Prostate gland (tissue), 2 donors: ENCODE results near the gene TTC19. TPM values are rescaled to one million over a fixed set of nuclear protein-coding genes. Genes with fewer than 3 reads are reported as not detected.
A peak's percentile ranks its signal among the peaks of the same experiment; 100 is the strongest.

Experiments used
- DNase-seq: peaks from one replicate; pipeline ENCODE4 v3.0.0-alpha.2; 2019; ENCODE audit warnings: low spot score
- H3K27ac ChIP-seq, 2 donors: fragments of 200-600 bp; sonication (generic); 2 replicates each; pipeline ENCODE4 v1.5.1; 2017 to 2019
- H3K27me3 ChIP-seq: fragments of 200-600 bp; sonication (generic); replicated peaks from 2 replicates; pipeline ENCODE4 v1.5.1; 2019; ENCODE audit not compliant: insufficient read depth
- H3K36me3 ChIP-seq, 2 donors: fragments of 200-600 bp; sonication (generic); 1 replicate in 1 of 2; 2 replicates in 1 of 2; pipeline versions ENCODE4 v1.5.1 to v1.8.1; 2017 to 2019
- H3K4me1 ChIP-seq: fragments of 200-600 bp; sonication (generic); replicated peaks from 2 replicates; pipeline ENCODE4 v1.5.1; 2019
- H3K4me3 ChIP-seq, 2 donors: fragments of 200-600 bp; sonication (generic); 2 replicates each; pipeline ENCODE4 v1.5.1; 2017 to 2019
- H3K9me3 ChIP-seq: fragments of 200-600 bp; sonication (generic); 2 replicates; pipeline ENCODE4 v1.5.1; 2017
- POLR2A ChIP-seq: fragments of 450-650 bp; IDR thresholded peaks from one replicate; pipeline ENCODE4 v1.6.1; 2016; ENCODE audit warnings: antibody characterized with exemption, mild to moderate bottlenecking
- POLR2AphosphoS5 ChIP-seq: sonication (generic); formaldehyde crosslinking; IDR thresholded peaks from one replicate; pipeline ENCODE4 v1.6.1; 2017; ENCODE audit warnings: antibody characterized with exemption
- WGBS: methylation state at CpG from one replicate; pipeline ENCODE4 v1.1.5; 2018; 5-methylcytosine and 5-hydroxymethylcytosine counted together
- intact Hi-C: fragments of 100-400 bp; cut with DNase I; formaldehyde crosslinking; loops from one replicate; pipeline ENCODE4 v1.14.2; 2022
- total RNA-seq, 2 donors: library from RNA; depleted of rRNA; stranded (reverse); fragments of >200 nt; gene quantifications; one replicate each; pipeline ENCODE4 v1.1.0, GENCODE V29; 2016
- TF ChIP-seq, protein P1 (sequence below), 4 experiments: fragments of 200-600 bp in 2 of 4; fragments of 450-650 bp in 2 of 4; sonication (generic) in 2 of 4; IDR thresholded peaks; 1 replicate in 3 of 4; 2 replicates in 1 of 4; pipeline ENCODE4 v1.5.1; 2016 to 2019; ENCODE audit warnings: antibody characterized with exemption in 4 of 4, mild to moderate bottlenecking in 2 of 4, moderate library complexity in 2 of 4

TTC19 gene
- total RNA-seq, 2 donors from 2014 or later, result 87.9 to 100 TPM

- DNase-seq, result peak; percentile 17
- Histone ChIP-seq H3K4me1 (peaks cover 7% of the 10 kb centered on the region), H3K36me3 (peaks cover 0 to 22% of the 10 kb centered on the region in 2 donors), H3K27me3 (no peaks in the 10 kb centered on the region), H3K27ac (peak overlapping the region; percentile 92 to 97), H3K9me3 (no peaks in the 10 kb centered on the region), H3K4me3 (peak overlapping the region; percentile 63 to 84)
- WGBS, result 1% methylated on average over 30 of the region's 64 CpGs
- intact Hi-C loops, result loop anchor here (2.0 to 5.0 kb wide), 2 partner anchors 171 to 217 kb away; partner anchors contain the start of genes NCOR1 and PIGL
- TF ChIP-seq, protein P1, sequence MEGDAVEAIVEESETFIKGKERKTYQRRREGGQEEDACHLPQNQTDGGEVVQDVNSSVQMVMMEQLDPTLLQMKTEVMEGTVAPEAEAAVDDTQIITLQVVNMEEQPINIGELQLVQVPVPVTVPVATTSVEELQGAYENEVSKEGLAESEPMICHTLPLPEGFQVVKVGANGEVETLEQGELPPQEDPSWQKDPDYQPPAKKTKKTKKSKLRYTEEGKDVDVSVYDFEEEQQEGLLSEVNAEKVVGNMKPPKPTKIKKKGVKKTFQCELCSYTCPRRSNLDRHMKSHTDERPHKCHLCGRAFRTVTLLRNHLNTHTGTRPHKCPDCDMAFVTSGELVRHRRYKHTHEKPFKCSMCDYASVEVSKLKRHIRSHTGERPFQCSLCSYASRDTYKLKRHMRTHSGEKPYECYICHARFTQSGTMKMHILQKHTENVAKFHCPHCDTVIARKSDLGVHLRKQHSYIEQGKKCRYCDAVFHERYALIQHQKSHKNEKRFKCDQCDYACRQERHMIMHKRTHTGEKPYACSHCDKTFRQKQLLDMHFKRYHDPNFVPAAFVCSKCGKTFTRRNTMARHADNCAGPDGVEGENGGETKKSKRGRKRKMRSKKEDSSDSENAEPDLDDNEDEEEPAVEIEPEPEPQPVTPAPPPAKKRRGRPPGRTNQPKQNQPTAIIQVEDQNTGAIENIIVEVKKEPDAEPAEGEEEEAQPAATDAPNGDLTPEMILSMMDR (IDR thresholded peaks at IDR 0.05), result no peak
- TF ChIP-seq POLR2A, result no peak
- TF ChIP-seq POLR2AphosphoS5, result peak; percentile 15
These were observed 577 bp downstream of the TTC19 start for GRCh38 chr17:15999974-16000827.

DNA sequence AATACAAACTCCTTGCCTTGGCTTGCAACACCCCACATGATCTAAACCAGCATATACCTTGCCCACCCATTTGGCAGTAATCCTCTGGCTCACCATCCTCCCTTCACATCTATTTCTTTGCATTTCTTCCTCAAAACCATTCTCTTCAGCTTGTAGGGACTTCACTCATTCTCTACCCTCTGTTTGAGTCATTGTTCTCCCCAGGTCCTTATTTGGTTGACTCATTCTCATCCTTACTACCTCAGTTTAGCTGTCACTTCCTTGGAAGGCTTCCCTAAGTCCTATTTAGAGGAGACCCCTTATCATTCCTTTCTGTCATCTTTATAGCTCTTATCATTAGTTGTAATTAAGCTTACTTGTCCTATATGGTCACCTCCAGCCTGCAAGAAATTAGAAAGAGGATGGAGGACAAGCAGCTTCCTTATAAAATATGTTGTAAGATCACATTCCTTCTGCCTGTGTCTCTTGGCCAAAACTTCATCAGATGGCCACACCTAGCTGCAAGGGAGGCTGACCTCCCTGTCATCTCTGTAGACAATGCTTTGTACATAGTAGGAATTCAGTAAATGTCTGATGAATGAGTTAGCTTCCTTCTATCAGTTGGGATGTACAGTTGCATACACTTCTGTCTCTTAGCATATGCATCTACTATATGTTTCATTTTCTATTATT, 1.7 kb downstream of the TTC19 start:
- Histone ChIP-seq H3K27ac (no peak overlapping the region), H3K9me3 (no peaks in the 10 kb centered on the region), H3K36me3 (peaks cover 0 to 26% of the 10 kb centered on the region in 2 donors), H3K27me3 (no peaks in the 10 kb centered on the region), H3K4me3 (no peak overlapping the region), H3K4me1 (peaks cover 7% of the 10 kb centered on the region)
- DNase-seq, result no peak
- TF ChIP-seq POLR2AphosphoS5, result no peak
- no peak for TF ChIP-seq POLR2A
- TF ChIP-seq, protein P1 (IDR thresholded peaks at IDR 0.05), result no peak
- intact Hi-C loops, result loop anchor here (5.0 kb wide), 1 partner anchor 216 kb away; the partner anchor contains the start of genes NCOR1 and PIGL

- H3K27ac ChIP-seq, result no peak overlapping the region
- WGBS, result 91% methylated on average over 2 of the region's 2 CpGs
- H3K4me3 ChIP-seq, result no peak overlapping the region
- peaks cover 7% of the 10 kb centered on the region for H3K4me1 ChIP-seq
- H3K9me3 ChIP-seq, result no peaks in the 10 kb centered on the region
- H3K36me3 ChIP-seq, result peaks cover 0 to 26% of the 10 kb centered on the region in 2 donors
- DNase-seq, result no peak
- intact Hi-C loops, result loop anchor here (5.0 kb wide), 1 partner anchor 215 kb away; the partner anchor contains the start of genes NCOR1 and PIGL
- no peak for TF ChIP-seq POLR2AphosphoS5
- TF ChIP-seq, protein P1 (IDR thresholded peaks at IDR 0.05), result no peak
- H3K27me3 ChIP-seq, result no peaks in the 10 kb centered on the region
These were observed 3.2 kb downstream of the TTC19 start for GRCh38 chr17:16002708-16003260.

DNA sequence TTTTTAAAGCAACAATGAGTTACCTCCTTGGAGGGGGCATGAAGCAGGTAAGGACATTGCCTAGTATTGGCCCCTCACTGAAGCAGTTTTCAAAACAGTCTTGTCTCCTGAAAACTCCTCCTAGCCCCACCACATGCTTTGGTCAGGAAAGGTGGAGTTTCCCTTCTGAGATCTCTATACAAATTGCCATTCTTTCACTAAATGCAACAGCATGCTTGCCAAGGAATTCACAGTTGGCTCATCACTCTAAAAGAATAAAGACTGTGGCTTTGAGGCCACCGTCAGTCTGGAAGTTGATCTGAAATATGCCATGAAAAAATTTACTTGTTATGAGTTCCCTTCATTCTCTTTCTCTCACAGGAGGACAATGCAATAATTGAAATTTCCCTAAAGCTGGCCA, 4.2 kb downstream of the TTC19 start:
- no peaks in the 10 kb centered on the region for H3K9me3 ChIP-seq
- no peak for DNase-seq
- no peaks in the 10 kb centered on the region for H3K27me3 ChIP-seq
- H3K4me1 ChIP-seq, result peaks cover 7% of the 10 kb centered on the region
- H3K36me3 ChIP-seq, result peaks cover 0 to 26% of the 10 kb centered on the region in 2 donors
- H3K27ac ChIP-seq, result no peak overlapping the region
- WGBS, result 72% methylated on average over 1 of the region's 1 CpG
- intact Hi-C loops, result loop anchor here (5.0 kb wide), 1 partner anchor 213 kb away; the partner anchor contains the start of genes NCOR1 and PIGL
- TF ChIP-seq POLR2A, result no peak
- no peak for TF ChIP-seq POLR2AphosphoS5
- TF ChIP-seq, protein P1 (IDR thresholded peaks at IDR 0.05), result no peak
- no peak overlapping the region for H3K4me3 ChIP-seq
